GM21529 (cell line): ENCODE data around the gene SLC22A23.

ENCODE experiments used
- ATAC-seq: cut with Tn5 transposase; IDR thresholded peaks from one replicate; pipeline ENCODE4 v1.9.1; 2021; ENCODE audit not compliant: unreplicated experiment

Gene SLC22A23

GRCh38 chr6:3339811-3340210 is 117.0 kb downstream of the SLC22A23 start:
- no peak for ATAC-seq

GRCh38 chr6:3337521-3338350 is 119.1 kb downstream of the SLC22A23 start:
- no peak for ATAC-seq

GRCh38 chr6:3336859-3337515 is 119.9 kb downstream of the SLC22A23 start:
- no peak for ATAC-seq

GRCh38 chr6:3336066-3336786 is 120.6 kb downstream of the SLC22A23 start:
- ATAC-seq: no peak

GRCh38 chr6:3335169-3335568 is 121.7 kb downstream of the SLC22A23 start:
- ATAC-seq: no peak

GRCh38 chr6:3334555-3334954 is 122.3 kb downstream of the SLC22A23 start:
- ATAC-seq: no peak

GRCh38 chr6:3333263-3333662 is 123.6 kb downstream of the SLC22A23 start:
- ATAC-seq: peak; percentile 71

GRCh38 chr6:3331971-3332370 is 124.9 kb downstream of the SLC22A23 start:
- no peak for ATAC-seq

- no peak for ATAC-seq
These were observed 125.4 kb downstream of the SLC22A23 start for GRCh38 chr6:3331494-3331893.

GRCh38 chr6:3330199-3330598 is 126.7 kb downstream of the SLC22A23 start:
- ATAC-seq: no peak

GRCh38 chr6:3329393-3330051 is 127.3 kb downstream of the SLC22A23 start:
- ATAC-seq: no peak

GRCh38 chr6:3328796-3329195 is 128.1 kb downstream of the SLC22A23 start:
- ATAC-seq: no peak

GRCh38 chr6:3328145-3328544 is 128.7 kb downstream of the SLC22A23 start:
- ATAC-seq: no peak

- ATAC-seq: no peak
These were observed 129.4 kb downstream of the SLC22A23 start for GRCh38 chr6:3327403-3327802.

- ATAC-seq: no peak
These were observed 129.9 kb downstream of the SLC22A23 start for GRCh38 chr6:3326981-3327380.

GRCh38 chr6:3326184-3326971 is 130.5 kb downstream of the SLC22A23 start:
- no peak for ATAC-seq

- no peak for ATAC-seq
These were observed 131.6 kb downstream of the SLC22A23 start for GRCh38 chr6:3325210-3325609.

- ATAC-seq: peak; percentile 84
These were observed 132.4 kb downstream of the SLC22A23 start for GRCh38 chr6:3324262-3324942.

GRCh38 chr6:3323696-3324261 is 133.1 kb downstream of the SLC22A23 start:
- no peak for ATAC-seq

- ATAC-seq: no peak
These were observed 133.7 kb downstream of the SLC22A23 start for GRCh38 chr6:3323148-3323547.
